Fibroblast of mammary gland (primary cell): ENCODE results near the gene MUC20.
"Not testable (repeated sequence)": the region's sequence is repeated elsewhere in the genome, so short reads cannot be mapped to it uniquely, and the experiment has no call there.

ENCODE experiments used
- DNase-seq: peaks from one replicate; pipeline ENCODE4 v3.0.0-alpha.2; 2010; ENCODE audit warnings: low read depth
- H3K4me3 ChIP-seq: 2 replicates; pipeline ENCODE4 v1.5.1; 2011; ENCODE audit warnings: low read depth, mild to moderate bottlenecking, low read length, moderate library complexity; ENCODE audit not compliant: control insufficient read depth
- CTCF ChIP-seq: conservative IDR thresholded peaks from 2 replicates; pipeline ENCODE4 v1.5.1; 2011; ENCODE audit warnings: low read depth, low read length, inconsistent platforms; ENCODE audit not compliant: control insufficient read depth, insufficient read depth

MUC20 gene

GRCh38 chr3:195709676-195710085 lies 11.1 kb upstream of the MUC20 start:
- H3K4me3 ChIP-seq: no peak overlapping the region
- TF ChIP-seq CTCF: no peak
- no peak for DNase-seq

- not testable (repeated sequence) for H3K4me3 ChIP-seq, DNase-seq
Observed at GRCh38 chr3:195710126-195710905, 10.5 kb upstream of the MUC20 start.

- DNase-seq, H3K4me3 ChIP-seq: not testable (repeated sequence)
Observed at GRCh38 chr3:195711091-195711812, 9.5 kb upstream of the MUC20 start.

- TF ChIP-seq CTCF: no peak
- DNase-seq: no peak
- no peak overlapping the region for H3K4me3 ChIP-seq
Observed at GRCh38 chr3:195711813-195712534, 8.8 kb upstream of the MUC20 start.

GRCh38 chr3:195712535-195712910 lies 8.3 kb upstream of the MUC20 start:
- not testable (repeated sequence) for DNase-seq, H3K4me3 ChIP-seq

GRCh38 chr3:195713150-195713549 lies 7.6 kb upstream of the MUC20 start:
- DNase-seq: peak; percentile 36
- H3K4me3 ChIP-seq: not testable (repeated sequence)

GRCh38 chr3:195714380-195715011 lies 6.3 kb upstream of the MUC20 start:
- peak; percentile 47 for DNase-seq
- TF ChIP-seq CTCF: no peak
- H3K4me3 ChIP-seq: no peak overlapping the region

GRCh38 chr3:195715134-195715533 lies 5.6 kb upstream of the MUC20 start:
- TF ChIP-seq CTCF: no peak
- no peak for DNase-seq
- H3K4me3 ChIP-seq: no peak overlapping the region
